Ishikawa (cell line): ENCODE measurements around the gene KCNT1.

ENCODE experiments used
- CEBPB ChIP-seq: IDR thresholded peaks from 2 replicates; pipeline ENCODE4 v1.6.1; 2012
- CREB1 ChIP-seq: IDR thresholded peaks from 2 replicates; pipeline ENCODE4 v1.6.1; 2012; ENCODE audit warnings: low read depth
- EGR1 ChIP-seq: IDR thresholded peaks from 2 replicates; pipeline ENCODE4 v1.6.1; 2012
- RAD21 ChIP-seq: IDR thresholded peaks from 2 replicates; pipeline ENCODE4 v1.6.1; 2012; ENCODE audit warnings: low read depth
- TAF1 ChIP-seq: IDR thresholded peaks from 2 replicates; pipeline ENCODE4 v1.6.1; 2012; ENCODE audit warnings: low read depth, mild to moderate bottlenecking
- YY1 ChIP-seq: IDR thresholded peaks from 2 replicates; pipeline ENCODE4 v1.6.1; 2012; ENCODE audit warnings: low read depth
- TF ChIP-seq, protein P1 (sequence below): IDR thresholded peaks from 2 replicates; pipeline ENCODE4 v1.6.1; 2012
- TF ChIP-seq, protein P2 (sequence below): IDR thresholded peaks from 2 replicates; pipeline ENCODE4 v1.6.1; 2012; ENCODE audit warnings: low read depth, mild to moderate bottlenecking

DNA sequence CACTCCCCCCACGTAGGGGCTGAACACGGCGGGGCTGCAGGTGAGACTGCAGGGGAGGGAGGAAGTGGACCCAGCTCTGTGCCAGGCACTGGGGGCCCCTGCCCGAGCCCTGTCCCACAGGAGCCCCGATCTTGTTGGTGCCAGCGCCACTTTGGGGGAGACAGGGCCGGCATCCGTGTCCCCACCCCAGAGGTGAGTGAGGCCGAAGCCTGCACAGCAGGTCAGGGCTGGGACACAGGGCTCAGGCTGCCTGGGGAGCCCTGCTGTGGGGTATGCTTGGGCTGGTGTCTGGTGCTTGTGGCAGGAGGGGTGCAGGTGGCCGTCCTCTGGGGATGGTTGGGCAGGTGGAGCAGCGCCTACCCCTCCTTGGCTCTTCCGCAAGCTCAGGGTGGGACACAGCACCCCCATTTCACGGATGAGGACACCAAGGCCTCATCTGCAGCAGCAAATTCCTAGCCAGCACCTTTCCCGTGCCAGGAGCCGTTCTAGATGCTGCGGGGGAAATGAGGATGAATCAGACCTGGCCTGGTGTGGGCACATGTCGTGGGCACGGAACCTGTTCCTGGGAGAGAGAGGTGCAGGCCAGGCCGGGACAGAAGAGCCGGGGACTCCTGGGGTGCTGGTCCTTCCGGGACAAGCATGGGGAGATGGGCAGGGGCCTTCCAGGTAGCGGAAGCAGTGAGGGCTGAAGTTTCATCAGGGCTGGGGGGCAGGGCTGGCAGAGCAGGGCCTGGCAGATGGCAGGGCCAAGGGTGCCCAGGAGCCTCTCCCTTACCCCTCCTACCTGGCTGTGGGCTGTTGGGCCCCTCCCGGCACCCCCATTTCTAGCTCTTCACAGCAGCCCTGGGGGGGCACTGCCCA lies 35.2 kb downstream of the KCNT1 start:
- TF ChIP-seq RAD21 (no peak), TAF1 (no peak), YY1 (no peak), EGR1 (no peak), CREB1 (no peak), CEBPB (no peak)
- TF ChIP-seq, protein P1, sequence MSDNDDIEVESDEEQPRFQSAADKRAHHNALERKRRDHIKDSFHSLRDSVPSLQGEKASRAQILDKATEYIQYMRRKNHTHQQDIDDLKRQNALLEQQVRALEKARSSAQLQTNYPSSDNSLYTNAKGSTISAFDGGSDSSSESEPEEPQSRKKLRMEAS = no peak
- TF ChIP-seq, protein P2, sequence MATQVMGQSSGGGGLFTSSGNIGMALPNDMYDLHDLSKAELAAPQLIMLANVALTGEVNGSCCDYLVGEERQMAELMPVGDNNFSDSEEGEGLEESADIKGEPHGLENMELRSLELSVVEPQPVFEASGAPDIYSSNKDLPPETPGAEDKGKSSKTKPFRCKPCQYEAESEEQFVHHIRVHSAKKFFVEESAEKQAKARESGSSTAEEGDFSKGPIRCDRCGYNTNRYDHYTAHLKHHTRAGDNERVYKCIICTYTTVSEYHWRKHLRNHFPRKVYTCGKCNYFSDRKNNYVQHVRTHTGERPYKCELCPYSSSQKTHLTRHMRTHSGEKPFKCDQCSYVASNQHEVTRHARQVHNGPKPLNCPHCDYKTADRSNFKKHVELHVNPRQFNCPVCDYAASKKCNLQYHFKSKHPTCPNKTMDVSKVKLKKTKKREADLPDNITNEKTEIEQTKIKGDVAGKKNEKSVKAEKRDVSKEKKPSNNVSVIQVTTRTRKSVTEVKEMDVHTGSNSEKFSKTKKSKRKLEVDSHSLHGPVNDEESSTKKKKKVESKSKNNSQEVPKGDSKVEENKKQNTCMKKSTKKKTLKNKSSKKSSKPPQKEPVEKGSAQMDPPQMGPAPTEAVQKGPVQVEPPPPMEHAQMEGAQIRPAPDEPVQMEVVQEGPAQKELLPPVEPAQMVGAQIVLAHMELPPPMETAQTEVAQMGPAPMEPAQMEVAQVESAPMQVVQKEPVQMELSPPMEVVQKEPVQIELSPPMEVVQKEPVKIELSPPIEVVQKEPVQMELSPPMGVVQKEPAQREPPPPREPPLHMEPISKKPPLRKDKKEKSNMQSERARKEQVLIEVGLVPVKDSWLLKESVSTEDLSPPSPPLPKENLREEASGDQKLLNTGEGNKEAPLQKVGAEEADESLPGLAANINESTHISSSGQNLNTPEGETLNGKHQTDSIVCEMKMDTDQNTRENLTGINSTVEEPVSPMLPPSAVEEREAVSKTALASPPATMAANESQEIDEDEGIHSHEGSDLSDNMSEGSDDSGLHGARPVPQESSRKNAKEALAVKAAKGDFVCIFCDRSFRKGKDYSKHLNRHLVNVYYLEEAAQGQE = no peak
